ENCODE results near the gene PRDM16. TPM values are rescaled to one million over a fixed set of nuclear protein-coding genes. Genes with fewer than 3 reads are reported as not detected.

PRDM16 gene
- total RNA-seq, 1 experiment from 2014 or later: not detected

DNA sequence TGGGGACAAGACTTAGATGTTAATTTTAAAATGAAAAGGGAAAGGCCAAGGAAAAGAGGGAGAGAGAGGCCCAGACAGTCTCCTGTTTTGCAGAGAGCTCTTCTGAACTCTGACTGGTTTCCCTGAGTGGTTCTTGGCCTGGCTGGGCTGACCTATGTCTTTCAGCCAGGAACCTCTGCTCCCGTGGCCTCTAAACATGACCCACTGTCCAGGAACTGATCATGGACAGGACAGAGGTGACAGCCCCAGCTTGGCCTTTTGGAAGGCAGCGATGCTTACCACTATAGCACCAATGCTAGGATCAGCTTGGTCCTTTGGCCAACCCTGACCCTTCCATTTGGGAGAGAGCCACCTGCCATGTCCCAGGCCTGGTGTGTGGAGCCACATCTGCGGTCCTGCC is 55.2 kb downstream of the PRDM16 start:
- DNase-seq (ENCODE audit: low read depth): no peak

DNA sequence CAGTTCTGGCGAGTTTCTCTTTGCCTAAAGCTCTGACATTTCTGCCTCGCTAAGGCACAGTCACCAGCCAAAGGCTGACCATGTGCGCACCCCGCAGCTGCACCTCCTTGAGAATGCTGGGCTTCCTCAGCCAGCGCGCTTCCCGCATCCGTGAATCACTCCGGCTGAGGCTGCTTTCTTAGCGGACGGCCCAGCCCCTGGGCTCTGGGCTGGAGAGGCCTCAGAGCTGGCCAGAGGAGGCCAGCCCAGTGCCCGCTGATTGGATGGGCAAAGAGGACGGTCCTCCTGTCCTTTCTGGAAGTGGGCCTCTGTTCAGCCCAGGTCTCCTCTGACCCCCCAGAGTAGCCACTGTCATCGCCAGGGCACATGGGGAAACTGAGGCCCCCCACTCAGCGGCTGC is 56.1 kb downstream of the PRDM16 start:
- no peak for DNase-seq (ENCODE audit: low read depth)

DNA sequence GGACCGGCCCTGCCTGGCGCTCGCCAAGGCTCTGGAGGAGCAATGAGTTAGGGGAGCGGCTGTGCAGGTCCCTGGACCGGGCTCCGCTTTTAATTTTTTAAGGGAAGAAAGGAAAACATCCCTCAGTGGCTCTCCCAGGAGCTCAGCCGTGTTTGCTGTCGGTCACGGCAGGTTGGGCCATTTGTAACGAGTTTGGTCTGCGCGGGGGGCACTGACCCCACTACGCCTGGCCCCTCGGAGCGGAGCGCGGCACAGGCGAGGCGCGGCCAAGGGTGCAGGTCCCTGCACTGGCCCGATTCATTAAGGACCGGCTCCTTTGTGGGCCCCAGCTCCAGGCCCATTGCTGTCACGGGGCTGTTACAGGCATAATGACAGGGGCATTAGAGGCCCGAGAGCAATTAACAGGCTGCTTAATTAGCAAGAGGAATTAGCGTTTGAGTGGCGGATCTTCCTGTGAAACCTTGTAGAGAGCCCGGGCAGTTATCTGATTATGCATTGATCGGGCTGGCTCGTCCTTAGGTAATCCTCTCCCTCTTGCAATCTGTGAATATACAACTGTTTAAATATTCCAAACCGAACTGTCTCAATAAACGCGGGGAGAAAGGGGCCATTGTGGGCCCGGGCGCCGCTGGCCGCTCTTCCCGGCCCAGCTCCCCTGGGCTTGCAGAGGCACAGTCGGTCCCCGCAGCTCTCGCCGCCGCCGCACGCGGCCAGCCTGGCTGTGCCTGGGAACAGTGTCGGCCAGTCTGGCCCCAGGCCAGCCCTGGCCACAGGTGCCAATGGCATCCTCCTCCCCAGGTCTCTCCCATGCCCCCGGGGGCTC is 56.8 kb downstream of the PRDM16 start:
- no peak for DNase-seq (ENCODE audit: low read depth)

DNA sequence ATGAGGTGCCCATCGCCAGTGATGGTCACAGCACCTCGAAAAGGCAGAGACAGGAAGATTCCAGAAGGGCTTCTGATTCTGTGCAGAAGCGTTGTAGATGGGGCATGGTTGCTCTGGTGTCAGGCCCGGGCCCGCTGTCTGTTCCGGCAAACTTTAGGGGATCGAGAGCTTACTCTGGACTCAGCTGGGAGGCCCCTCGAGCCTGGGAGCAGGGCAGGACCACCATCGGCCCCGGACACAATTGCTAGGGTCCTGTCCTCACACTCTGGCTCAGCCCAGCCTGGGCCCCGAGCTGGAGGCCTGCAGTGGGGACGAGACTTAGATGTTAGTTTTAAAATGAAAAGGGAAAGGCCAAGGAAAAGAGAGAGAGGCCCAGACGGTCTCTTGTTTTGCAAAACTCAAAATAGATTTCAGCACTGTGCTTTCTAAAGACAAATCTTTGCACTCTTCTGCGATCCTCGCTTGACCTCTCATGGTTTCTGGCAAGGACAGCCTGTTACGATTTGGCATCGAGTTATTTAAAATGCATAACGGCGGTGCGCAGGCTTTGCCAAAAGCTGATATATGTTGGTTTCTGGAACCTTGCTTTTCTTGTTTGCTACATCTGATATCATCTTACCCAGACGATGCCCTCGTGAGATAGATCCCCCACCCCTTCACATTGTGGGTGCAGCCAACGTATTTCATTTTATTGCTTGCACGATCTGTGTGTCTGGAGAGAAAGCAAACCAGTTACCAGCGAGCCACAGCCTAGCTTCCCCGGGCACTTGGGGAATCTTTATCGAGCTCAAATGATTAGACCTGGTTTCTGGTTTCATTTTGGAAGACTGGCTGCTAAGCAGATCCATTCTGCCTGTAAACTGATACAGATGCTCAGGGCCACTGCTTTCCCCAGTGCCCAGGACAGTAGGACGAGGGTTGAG is 58.0 kb downstream of the PRDM16 start:
- no peak for DNase-seq (ENCODE audit: low read depth)

DNA sequence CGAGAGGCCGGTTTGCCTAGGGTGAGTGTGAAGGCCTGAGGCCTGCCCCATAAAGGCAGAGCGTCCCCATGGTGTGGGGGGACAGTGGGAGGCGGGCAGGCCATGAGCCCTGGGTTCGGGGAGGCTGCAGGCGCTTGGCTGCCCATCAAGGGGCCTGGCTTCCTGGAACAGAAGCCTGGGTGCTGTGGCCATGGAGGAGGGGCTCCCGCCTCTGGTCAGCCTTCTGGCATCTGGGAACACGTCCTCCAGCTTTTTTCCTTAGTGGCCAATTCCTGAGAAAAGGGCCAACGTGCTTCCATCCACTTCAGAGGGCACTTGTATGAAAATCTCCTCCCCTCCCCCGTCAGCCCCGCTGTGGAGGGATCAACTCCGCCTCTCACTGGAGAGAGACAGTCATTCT is 58.7 kb downstream of the PRDM16 start:
- no peak for DNase-seq (ENCODE audit: low read depth)

DNA sequence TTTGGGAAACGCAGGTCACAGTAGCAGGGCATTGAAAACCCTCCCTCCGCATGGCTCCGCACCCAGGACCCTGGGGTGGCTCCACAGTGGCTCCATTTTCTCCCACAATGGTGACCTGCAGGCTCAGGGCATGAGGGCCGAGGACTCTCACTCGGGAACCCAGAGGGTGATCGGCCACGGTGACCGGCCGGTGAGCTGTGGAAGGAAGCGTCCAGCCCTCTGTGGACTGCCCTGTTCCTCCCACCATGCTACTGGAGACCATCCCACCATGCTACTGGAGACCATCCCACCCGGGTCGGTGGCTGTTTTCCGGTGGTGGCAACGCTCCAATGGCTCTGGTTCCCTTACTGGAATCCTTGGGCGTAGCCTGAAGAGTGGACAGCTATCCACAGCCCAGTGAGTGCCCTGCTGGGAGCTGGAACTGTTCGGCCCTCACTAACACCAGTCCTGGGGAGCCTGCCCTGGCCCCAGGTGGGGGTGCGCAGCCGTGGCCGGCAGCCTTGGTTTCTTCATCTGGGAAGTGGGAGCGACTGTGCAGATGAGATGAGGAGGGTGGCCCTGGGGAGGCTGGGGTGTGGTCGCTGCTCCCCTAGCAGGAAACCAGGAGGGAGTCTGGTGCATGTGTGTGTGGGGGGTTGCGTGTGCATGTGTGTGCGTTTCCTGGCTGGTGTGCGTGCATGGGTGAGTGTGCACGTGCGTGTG is 59.6 kb downstream of the PRDM16 start:
- DNase-seq (ENCODE audit: low read depth): no peak

DNA sequence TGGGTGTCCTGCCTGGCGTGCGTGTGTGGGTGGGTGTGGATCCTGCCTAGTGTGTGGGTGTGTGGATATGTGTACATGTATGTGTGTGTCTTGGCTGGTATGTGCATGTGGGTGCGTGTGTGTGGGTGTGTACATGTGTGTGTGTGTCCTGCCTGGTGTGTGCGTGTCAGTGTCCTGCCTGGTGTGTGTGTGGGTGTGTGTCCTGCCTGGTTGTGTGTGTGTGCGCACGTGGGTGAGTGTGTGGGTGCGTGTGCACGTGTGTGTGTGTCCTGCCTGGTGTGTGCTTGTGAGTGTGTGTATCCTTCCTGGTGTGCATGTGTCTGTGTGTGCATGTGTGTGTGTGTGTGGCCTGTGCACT is 60.1 kb downstream of the PRDM16 start:
- DNase-seq (ENCODE audit: low read depth): no peak

DNA sequence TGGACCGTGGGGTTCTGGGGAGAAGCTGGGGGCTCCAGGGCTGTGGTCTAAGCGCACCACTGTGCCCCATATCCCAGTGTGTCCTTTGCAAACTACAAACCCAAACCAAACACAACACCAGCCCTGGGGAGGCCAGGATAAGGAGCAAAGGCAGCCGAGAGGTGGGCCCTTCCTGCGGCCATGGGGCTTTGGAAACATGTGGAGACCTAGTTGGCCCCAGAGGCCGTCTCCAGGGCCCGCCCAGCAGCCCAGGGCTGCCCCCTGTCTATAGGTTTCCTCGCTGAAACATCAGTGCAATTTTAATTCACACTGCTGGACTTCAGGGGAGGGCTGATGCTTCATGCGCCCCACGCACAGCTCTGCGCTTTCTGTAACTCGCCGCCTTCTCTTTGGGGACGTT is 61.3 kb downstream of the PRDM16 start:
- no peak for DNase-seq (ENCODE audit: low read depth)

DNA sequence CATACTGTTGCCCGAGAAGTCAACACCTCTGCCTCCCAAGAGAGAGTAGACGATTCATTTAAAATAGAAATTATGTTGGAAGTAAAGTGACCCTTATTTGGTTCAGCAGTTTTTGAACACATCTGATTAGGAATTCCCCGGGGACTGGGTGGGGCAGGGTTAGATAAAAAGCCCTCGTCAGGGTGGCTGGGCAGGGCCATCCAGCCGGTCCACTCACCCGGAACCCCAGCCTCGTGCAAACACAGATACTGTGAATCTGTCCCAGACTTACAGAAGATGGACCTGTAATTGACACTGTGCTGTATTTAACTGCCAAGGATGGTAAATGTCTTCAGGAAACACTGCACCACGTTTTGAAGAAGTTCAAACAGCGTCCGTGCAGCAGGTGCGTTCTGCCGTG is 63.7 kb downstream of the PRDM16 start:
- DNase-seq (ENCODE audit: low read depth): no peak

DNA sequence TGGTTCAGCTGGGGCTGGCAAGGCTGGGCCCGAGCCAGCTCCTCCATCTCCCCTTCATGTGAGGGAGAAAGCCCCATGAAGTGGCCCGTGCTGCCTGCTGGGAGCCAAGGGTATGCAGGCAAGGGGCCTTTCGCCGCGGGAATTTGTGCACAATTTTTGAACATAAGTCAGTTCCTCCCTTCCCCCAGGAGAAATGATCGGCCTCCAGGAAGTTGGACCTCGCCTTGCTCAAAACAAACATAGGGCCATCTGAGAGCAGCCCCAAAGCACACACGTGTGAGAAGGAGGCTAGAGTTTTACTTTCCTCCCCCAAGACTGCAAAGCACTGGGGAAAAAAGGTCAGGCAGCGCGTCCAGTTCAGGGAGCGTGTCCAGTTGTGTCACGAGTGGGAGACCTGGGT is 64.7 kb downstream of the PRDM16 start:
- no peak for DNase-seq (ENCODE audit: low read depth)

DNA sequence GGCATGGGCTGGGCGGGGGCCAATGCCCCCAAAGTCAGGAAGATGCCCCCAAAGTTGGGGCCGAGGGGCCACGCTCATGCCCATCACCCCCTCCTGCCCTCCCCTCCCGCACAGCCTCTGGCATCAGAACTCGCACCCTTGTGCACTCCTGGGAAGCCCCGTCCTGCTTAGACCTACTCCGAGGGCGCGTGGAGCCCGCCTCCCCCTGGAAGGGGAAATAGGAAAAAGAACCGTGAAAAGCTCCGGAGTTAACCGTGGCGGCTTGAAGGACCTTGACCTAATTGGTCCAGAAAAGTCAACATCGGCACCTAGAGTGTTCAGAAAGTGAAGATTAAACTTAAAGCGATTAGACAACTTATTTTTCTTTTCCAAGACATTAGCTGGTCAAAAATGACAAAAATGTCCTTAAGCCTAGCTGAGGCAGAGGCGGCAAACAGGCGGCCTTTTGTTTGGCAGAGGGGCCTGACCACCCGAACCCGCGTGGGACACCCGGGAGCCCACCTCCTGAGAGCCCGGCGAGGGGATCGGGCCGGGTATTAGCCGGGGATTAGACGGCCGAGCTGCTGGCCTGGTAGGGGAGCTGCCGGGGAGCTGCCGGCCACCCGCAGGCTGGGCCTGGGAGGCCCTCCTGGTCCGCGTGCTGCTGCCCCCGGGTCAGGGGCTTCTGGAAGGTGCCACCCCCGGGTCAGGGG is 65.5 kb downstream of the PRDM16 start:
- no peak for DNase-seq (ENCODE audit: low read depth)

DNA sequence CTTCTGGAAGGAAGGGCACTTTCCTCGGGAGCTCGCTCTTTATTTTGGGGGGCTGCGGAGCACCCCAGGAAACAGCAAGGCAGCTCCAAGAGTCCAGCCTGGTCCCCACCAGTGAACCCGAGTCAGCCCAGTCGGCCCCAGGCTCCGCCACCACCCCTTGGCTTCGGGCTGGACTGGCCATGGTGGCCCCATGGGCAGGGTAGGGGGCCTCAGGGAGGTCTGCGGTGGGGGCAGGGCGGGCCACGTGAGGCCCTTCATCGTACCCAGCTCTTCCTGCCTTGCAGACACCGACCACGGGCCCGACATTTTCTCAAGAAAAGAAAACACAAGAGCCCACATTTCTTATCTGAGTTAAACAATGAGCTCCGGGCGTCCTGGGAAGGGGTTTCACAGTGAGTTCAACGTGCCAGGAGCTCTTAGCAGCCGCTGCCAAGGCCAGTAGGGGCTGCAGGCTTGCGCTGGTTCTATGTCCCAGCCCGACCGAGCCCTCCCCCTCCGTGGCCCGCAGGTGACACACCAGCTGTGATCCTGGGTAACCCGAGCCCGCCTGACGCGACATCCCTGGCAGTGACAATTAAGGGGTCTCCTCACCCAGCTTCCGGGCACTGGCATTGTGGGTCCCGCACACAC is 66.2 kb downstream of the PRDM16 start:
- DNase-seq (ENCODE audit: low read depth): no peak

DNA sequence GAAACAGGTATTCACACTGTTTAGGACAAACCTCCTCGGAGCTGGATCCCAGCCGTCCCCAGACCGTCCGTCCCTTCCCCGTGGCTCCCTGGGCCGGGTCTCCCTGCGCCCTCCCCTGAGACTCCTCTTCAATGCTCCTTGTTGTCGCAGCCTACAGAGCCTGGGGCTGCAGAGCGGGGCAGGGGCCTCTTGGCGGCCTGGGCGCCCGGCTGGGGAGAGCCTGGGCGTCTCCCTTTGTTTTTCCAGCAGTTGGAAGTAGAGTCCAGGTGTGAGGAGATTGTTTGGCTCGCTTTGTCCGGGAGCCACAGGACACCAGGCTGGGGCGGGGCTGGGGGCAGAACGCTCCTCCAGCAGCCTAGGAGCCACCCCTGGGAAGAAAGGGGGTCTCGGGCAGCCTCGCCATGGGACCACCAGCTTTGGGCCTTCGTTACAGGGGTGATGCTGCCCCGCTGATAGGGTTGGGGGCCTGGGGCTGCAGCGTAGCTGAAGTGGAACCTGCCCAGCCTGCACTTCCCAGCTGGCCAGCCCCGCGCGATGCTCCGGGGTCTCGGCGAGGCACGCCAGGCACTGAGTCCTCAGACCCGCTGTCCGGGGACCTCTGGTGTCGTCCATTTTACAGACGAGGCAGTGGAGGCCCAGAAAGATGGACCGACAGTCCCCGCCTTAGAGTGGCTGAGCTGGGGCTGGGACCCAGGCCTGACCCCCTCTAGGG is 66.9 kb downstream of the PRDM16 start:
- no peak for DNase-seq (ENCODE audit: low read depth)

DNA sequence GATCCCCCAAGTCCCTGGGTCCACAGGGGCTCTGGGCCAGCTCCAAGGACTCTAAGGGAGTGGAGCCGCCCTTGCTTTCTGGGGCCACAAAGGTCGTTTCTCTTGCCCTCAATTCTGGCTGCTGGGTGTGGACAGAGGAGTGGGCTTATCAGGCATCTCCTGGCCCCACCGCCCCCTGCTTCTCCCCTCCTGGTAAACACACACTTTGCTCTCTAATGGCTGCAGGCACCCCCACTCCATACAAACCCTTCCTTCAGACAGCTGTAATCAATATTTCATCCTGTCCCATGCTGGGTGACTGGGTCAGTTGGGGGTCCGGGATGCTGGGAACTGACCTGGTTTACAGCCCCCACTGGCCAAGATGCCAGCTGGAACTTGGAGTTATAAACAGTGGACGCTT is 67.5 kb downstream of the PRDM16 start:
- no peak for DNase-seq (ENCODE audit: low read depth)

DNA sequence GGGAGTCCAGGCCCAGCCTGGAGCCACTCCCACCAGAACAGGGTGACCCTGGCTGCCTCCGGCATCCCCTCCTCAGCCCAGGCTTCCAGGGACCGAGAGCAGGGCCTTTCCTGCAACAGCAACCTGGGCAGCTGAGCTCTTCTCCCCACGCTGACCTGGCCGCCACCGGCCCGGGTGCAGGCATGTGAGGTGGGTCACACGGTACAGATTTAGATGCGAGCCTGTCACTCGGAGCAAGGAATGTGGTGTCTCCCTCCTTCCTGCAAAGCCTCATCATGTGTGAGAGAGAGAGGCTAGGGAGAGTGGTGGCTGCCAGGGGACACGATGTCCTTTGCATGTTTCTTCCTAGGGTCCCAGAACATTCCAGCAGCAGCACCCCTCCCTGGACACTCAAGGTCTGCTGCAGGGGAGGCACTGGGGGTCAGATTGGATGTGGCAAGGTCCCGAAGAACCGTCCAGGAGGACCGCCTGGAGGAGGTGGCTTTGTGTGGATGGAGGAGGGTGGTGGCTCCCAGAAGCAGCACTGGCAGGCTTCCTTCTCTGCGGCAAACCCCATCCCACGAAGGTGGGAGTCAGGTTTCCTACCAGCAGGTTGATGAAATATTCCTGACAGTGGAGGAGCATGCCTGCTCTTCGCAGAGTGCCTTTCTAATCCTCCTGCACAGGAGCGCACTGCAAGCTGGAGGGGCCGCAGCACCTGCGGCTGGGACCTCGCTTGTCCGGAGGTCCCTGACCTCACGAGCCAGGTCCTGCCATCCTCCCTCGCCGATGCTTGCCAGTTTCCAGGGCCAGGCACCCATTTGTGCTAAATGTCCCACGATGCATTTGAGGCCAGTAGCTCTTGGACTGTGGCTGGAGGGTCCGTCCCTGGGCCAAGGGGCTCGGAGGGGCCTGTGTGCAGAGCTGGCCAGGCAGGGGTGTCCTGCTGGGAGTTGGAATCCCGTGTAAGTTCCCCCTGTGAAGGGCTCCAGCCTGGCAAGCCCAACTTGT is 68.4 kb downstream of the PRDM16 start:
- DNase-seq (ENCODE audit: low read depth): no peak

DNA sequence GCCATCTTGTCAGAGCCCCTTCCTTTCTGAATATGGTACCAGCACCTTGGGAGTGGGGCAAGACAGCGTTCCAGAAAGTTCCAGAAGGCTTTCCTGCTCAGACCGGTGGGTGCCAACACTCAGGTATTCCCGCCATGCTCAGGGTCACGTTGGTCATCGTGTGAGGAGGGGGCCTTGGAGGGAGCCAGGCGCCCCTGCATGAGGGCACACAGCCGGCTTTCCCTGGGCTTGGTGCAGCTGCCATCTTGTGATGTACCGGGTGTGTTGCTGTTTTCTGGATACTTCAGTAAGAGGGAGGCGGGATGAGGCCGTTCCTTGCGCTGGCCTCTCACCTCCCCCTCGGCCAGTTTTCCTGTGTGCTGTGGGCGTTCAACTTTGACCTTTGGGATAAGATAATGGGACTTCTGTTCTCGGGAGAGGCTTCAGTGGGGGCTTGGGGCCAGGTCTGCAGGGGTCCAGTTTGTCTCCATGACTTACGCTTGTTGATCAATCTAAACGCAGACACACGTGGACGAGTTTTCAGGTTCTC is 69.7 kb downstream of the PRDM16 start:
- no peak for DNase-seq (ENCODE audit: low read depth)

DNA sequence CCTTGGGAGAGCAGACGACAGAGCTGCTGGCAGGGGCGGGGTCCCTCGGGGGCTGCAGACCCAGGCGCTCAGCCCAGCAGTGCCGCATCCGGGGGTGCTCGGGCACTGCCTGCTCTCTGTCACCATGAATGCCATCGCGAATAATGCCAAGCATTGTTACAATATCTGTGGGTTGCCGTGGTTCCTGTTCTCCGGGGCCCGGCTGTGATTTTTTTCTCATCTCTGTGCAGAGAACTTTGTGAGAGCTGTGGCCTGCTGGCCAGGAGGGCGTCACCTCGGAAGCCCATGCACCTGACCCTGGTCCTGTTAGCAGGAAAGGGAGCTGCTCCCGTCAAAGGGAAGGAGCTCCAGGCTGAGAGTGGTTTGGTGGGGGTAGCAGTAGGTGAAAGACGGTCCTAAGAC is 70.4 kb downstream of the PRDM16 start:
- no peak for DNase-seq (ENCODE audit: low read depth)

DNA sequence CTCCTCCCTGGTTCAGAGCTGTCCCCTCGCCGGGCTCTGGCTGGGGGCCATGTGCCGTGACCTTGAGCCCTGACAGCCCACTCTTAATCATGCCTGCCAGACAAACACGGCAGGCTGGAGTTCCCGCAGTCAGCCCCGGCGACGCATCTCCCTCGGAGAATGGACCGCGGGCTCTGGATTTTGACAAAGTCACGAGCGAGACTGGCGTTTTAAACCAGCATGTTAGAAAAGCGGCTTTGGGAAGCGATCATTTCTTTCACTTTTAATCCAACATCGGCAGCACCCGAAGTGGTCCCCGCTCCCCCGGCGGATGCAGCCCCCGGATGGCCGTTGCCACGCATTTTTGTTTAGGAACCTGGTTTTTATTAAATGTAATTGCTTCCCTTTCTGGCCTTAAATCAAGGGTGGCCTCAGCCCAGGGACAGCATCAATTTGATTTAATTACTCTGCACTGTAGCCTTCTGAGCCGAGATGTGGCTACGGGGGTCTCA is 70.9 kb downstream of the PRDM16 start:
- no peak for DNase-seq (ENCODE audit: low read depth)

DNA sequence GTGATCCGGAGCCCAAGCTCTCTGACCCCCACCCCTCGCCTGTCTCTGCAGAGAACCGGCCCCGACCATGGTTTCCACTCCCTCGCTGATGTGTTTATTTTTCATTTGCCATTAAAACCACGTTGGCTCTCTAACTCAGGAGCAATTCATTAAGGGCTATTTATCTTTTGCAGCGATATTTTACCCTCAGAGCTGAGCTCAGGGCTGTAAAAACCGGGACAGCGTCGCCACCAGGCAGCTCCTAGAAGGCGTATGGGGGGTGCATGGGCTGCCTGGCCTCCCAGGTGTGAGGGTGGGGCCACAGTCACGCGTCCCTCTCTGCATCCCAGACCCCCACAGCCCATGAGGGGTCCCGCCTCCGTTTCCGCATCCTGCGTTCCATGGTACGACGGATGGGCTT is 71.4 kb downstream of the PRDM16 start:
- DNase-seq (ENCODE audit: low read depth): no peak

Measured in RPMI7951 (cell line).